Right atrium auricular region (tissue), 2 donors: ENCODE data around the gene SLC1A7. TPM values are rescaled to one million over a fixed set of nuclear protein-coding genes. Genes with fewer than 3 reads are reported as not detected.

Experiments
- DNase-seq: peaks from one replicate; pipeline ENCODE4 v3.0.0-alpha.2; 2019; ENCODE audit warnings: low spot score
- H3K27ac ChIP-seq, 2 donors: fragments of 200-600 bp; sonication (generic); 1 replicate in 1 of 2; 2 replicates in 1 of 2; pipeline ENCODE4 v1.5.1; 2016 to 2019
- H3K27me3 ChIP-seq, 2 donors: fragments of 200-600 bp; sonication (generic); one replicate each; pipeline versions ENCODE4 v1.5.1 to v1.6.0; 2017 to 2019
- H3K36me3 ChIP-seq: fragments of 200-600 bp; sonication (generic); one replicate; pipeline ENCODE4 v1.5.1; 2016
- H3K4me1 ChIP-seq, 2 donors: fragments of 200-600 bp; sonication (generic); one replicate each; pipeline versions ENCODE4 v1.5.1 to v1.6.0; 2017 to 2019
- H3K4me3 ChIP-seq, 2 donors: fragments of 200-600 bp; sonication (generic); 1 replicate in 1 of 2; 2 replicates in 1 of 2; pipeline ENCODE4 v1.5.1; 2017 to 2019; ENCODE audit warnings: mild to moderate bottlenecking in 1 of 2, moderate library complexity in 1 of 2
- H3K9me3 ChIP-seq, 2 donors: fragments of 200-600 bp; sonication (generic); one replicate each; pipeline ENCODE4 v1.5.1; 2019
- CTCF ChIP-seq, 2 donors: fragments of 200-600 bp; sonication (generic); IDR thresholded peaks; one replicate each; pipeline ENCODE4 v1.5.1; 2019; ENCODE audit warnings: antibody characterized with exemption in 2 of 2
- total RNA-seq, 2 donors: library from RNA; depleted of rRNA; stranded (reverse); fragments of >200 nt; gene quantifications; one replicate each; pipeline ENCODE4 v1.1.0, GENCODE V29; 2016

Gene SLC1A7
- total RNA-seq, 2 donors from 2014 or later = 0.56 to 0.71 TPM

- no peak for TF ChIP-seq CTCF (IDR thresholded peaks at IDR 0.05)
- peaks cover 3% of the 10 kb centered on the region for H3K36me3 ChIP-seq
- H3K9me3 ChIP-seq = no peaks in the 10 kb centered on the region
- H3K27me3 ChIP-seq = no peaks in the 10 kb centered on the region
- DNase-seq = no peak
- peaks cover 0 to 37% of the 10 kb centered on the region in 2 donors for H3K4me1 ChIP-seq
- no peak overlapping the region for H3K27ac ChIP-seq
- no peak overlapping the region for H3K4me3 ChIP-seq
Observed at GRCh38 chr1:53044926-53045325, 97.5 kb downstream of the SLC1A7 start.

- Histone ChIP-seq H3K9me3 (no peaks in the 10 kb centered on the region), H3K4me1 (peaks cover 0 to 20% of the 10 kb centered on the region in 2 donors), H3K36me3 (peaks cover 16% of the 10 kb centered on the region), H3K4me3 (no peak overlapping the region), H3K27me3 (no peaks in the 10 kb centered on the region), H3K27ac (no peak overlapping the region)
- DNase-seq = no peak
- TF ChIP-seq CTCF (IDR thresholded peaks at IDR 0.05) = no peak
Observed at GRCh38 chr1:53043271-53043670, 99.2 kb downstream of the SLC1A7 start.

- H3K9me3 ChIP-seq = no peaks in the 10 kb centered on the region
- H3K4me3 ChIP-seq = no peak overlapping the region
- H3K4me1 ChIP-seq = no peaks in the 10 kb centered on the region
- TF ChIP-seq CTCF (IDR thresholded peaks at IDR 0.05) = no peak
- H3K27me3 ChIP-seq = no peaks in the 10 kb centered on the region
- H3K27ac ChIP-seq = no peak overlapping the region
- peaks cover 16% of the 10 kb centered on the region for H3K36me3 ChIP-seq
- DNase-seq = no peak
Observed at GRCh38 chr1:53038566-53038965, 103.9 kb downstream of the SLC1A7 start.

Other genes with a start within 250 kb of the SLC1A7 start
- gene ECHDC2, start 220.9 kb downstream of the SLC1A7 start, total RNA-seq = 10 to 100 TPM; 50.4 to 53.1 TPM
- 100 to 1,000 TPM in 1 of 2 donors, 10 to 100 TPM in 1; 67.1 to 163 TPM for gene SCP2, start 215.4 kb downstream of the SLC1A7 start, total RNA-seq
- gene PODN, start 80.4 kb downstream of the SLC1A7 start, total RNA-seq = 10 to 100 TPM; 44.1 to 47.2 TPM
- gene CPT2, start 54.2 kb upstream of the SLC1A7 start, total RNA-seq = 10 to 100 TPM; 16.0 to 33.6 TPM
- 10 to 100 TPM; 36.8 to 38.2 TPM for gene CZIB, start 78.0 kb upstream of the SLC1A7 start, total RNA-seq
- 10 to 100 TPM; 21.9 to 22.1 TPM for gene MAGOH, start 95.9 kb upstream of the SLC1A7 start, total RNA-seq
- gene LRP8, start 185.4 kb upstream of the SLC1A7 start, total RNA-seq = 1 to 10 TPM; 2.2 to 3.6 TPM